Cardiac muscle cell (in vitro differentiated cells and primary cell): ENCODE measurements around the gene TRABD2B. TPM values are rescaled to one million over a fixed set of nuclear protein-coding genes. Genes with fewer than 3 reads are reported as not detected.

Experiments
- DNase-seq, 2 donors: peaks; one replicate each; pipeline versions ENCODE4 v3.0.0 to v3.0.0-alpha.2; 2010 to 2017; ENCODE audit warnings: low read depth in 1 of 2, low spot score in 1 of 2
- H3K27ac ChIP-seq: fragments of 200-600 bp; sonication (generic); 2 replicates; pipeline ENCODE4 v1.5.1; 2016
- H3K27me3 ChIP-seq: fragments of 200-600 bp; sonication (generic); 2 replicates; pipeline ENCODE4 v1.6.0; 2016; ENCODE audit warnings: control low read depth
- H3K36me3 ChIP-seq: fragments of 200-600 bp; sonication (generic); 2 replicates; pipeline ENCODE4 v1.5.1; 2016; ENCODE audit warnings: control low read depth
- H3K4me1 ChIP-seq: fragments of 200-600 bp; sonication (generic); 2 replicates; pipeline ENCODE4 v1.8.1; 2017; ENCODE audit warnings: low read depth, mild to moderate bottlenecking, mixed run types
- H3K4me3 ChIP-seq: fragments of 200-600 bp; sonication (generic); 2 replicates; pipeline ENCODE4 v1.5.1; 2016; ENCODE audit warnings: mild to moderate bottlenecking
- H3K9me3 ChIP-seq: fragments of 200-600 bp; sonication (generic); 2 replicates; pipeline ENCODE4 v1.5.1; 2017; ENCODE audit warnings: low read depth, mild to moderate bottlenecking, control low read depth
- polyA plus RNA-seq: library from polyadenylated mRNA; unstranded; fragments of >200 nt; fragmentation: Nextera tagmentation; extraction: Ambion mirVana; gene quantifications from 2 replicates; pipeline ENCODE4 v1.2.1, GENCODE V29; 2016
- total RNA-seq: library from RNA; depleted of rRNA; stranded (reverse); fragments of >200 nt; gene quantifications from 2 replicates; pipeline ENCODE4 v1.2.3, GENCODE V29; 2016
- TF ChIP-seq, protein P1 (sequence below): IDR thresholded peaks from 2 replicates; pipeline ENCODE4 v1.5.1; 2012; ENCODE audit warnings: low read depth, mild to moderate bottlenecking, low read length

Gene TRABD2B
- total and polyA plus RNA-seq, 2 experiments from 2014 or later: 0.60 to 0.82 TPM

DNA sequence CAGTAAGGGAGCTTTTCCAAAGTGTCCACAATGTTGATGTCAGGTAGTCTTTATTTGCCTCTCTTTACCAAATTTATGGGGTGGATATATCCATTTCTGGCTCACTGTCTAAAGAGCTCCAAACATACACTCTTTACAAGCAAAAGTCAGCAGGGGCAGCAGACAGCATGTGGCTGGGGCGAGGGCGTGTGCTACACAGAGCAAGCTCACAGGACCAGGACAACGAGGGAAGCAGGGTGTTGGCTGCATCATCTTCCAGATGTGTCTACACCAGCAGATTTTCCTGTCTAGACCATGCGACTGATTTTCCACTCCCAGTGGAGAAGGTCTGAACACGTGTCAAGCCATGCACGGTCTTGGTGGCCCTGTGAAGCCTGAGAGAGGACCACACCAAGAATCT lies 123.8 kb downstream of the TRABD2B start:
- no peaks in the 10 kb centered on the region for H3K9me3 ChIP-seq
- H3K27ac ChIP-seq: no peak overlapping the region
- H3K27me3 ChIP-seq: peaks cover 12% of the 10 kb centered on the region
- TF ChIP-seq, protein P1, sequence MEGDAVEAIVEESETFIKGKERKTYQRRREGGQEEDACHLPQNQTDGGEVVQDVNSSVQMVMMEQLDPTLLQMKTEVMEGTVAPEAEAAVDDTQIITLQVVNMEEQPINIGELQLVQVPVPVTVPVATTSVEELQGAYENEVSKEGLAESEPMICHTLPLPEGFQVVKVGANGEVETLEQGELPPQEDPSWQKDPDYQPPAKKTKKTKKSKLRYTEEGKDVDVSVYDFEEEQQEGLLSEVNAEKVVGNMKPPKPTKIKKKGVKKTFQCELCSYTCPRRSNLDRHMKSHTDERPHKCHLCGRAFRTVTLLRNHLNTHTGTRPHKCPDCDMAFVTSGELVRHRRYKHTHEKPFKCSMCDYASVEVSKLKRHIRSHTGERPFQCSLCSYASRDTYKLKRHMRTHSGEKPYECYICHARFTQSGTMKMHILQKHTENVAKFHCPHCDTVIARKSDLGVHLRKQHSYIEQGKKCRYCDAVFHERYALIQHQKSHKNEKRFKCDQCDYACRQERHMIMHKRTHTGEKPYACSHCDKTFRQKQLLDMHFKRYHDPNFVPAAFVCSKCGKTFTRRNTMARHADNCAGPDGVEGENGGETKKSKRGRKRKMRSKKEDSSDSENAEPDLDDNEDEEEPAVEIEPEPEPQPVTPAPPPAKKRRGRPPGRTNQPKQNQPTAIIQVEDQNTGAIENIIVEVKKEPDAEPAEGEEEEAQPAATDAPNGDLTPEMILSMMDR: no peak
- no peak for DNase-seq
- H3K36me3 ChIP-seq: no peaks in the 10 kb centered on the region
- no peak overlapping the region for H3K4me3 ChIP-seq
- H3K4me1 ChIP-seq: peaks cover 35% of the 10 kb centered on the region

DNA sequence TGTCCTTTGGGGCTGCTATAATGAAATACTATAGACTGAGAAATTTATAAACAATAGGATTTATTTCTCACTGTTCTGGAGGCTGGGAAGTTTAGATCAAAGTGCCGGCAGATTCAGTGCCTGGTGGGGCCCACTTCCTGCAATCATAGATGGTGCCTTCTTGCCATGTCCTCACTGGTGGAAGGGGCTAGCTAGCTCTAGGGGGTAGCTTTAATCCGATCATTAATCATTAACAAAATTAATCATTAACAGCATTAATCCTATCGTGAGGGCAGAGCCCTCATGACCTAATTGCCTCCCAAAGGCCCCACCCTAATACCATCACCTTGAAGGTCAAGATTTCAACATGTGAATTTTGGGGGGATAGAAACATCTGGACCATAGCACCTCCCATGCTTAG lies 124.3 kb downstream of the TRABD2B start:
- H3K36me3 ChIP-seq: no peaks in the 10 kb centered on the region
- H3K4me3 ChIP-seq: no peak overlapping the region
- no peak overlapping the region for H3K27ac ChIP-seq
- H3K27me3 ChIP-seq: peaks cover 12% of the 10 kb centered on the region
- H3K9me3 ChIP-seq: no peaks in the 10 kb centered on the region
- TF ChIP-seq, protein P1: no peak
- peaks cover 35% of the 10 kb centered on the region for H3K4me1 ChIP-seq
- DNase-seq: no peak

DNA sequence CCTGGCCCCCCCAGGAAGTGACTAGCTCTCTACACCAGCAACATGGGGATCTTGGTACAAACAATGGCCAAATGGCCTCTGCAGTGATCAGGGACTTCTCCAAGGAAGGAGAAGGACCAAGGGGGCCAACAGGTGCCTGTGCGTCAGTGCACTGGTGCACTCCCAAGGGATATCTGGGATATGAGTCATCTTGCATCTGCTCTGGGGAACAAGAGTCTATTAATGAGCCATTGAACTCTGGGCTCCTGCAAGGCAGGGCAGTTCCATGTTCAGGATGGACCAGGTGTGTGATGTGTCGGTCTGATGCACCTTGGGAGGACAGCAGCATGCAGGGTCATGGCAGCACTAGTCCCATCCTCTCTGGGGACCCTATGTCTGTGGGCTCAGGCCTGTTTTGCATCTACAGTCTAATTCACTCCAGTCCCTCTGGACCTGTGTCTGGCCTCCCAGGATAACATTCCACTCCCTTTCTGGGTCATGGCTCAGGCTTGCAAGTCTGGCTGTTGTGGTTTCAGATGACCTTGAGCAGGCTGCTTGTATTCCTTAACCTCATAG lies 125.3 kb downstream of the TRABD2B start:
- TF ChIP-seq, protein P1: no peak
- peaks cover 16% of the 10 kb centered on the region for H3K27me3 ChIP-seq
- peak; percentile 25 to 70 for DNase-seq
- H3K36me3 ChIP-seq: no peaks in the 10 kb centered on the region
- H3K27ac ChIP-seq: no peak overlapping the region
- H3K4me3 ChIP-seq: no peak overlapping the region
- peaks cover 34% of the 10 kb centered on the region for H3K4me1 ChIP-seq
- H3K9me3 ChIP-seq: no peaks in the 10 kb centered on the region

DNA sequence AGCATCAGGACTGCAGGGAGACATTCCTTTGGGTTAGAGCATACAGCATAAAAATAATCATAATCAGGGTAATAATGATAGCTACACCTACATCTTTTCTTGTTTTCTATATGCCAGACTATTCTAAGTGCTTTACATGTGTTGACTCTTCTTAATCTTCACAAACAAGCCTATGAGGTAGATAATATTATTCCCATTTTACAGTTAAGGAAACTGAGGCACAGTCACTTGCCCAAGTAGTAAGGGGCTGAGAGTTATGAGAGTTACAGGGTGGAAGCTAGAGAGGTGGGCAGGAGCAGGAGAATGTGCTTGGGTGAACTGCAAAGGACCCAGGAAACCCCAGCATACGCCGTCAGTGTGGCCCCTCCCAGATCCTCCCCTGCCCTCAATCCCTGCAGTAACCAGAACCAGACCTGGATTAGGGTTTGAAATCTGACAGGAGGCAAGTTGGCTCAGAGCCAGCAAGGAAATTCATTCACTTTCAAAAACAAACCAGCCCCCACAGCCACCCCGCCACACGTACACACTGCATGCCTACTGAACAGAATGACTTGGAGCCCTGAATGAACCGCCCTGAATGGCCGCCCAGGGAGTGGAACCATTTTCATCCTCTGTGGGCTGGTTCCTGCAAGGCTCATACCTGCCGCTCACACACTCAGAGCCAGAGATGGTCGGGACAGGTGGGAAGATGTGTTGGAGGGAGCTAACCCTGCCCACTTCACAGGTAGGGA lies 126.1 kb downstream of the TRABD2B start:
- no peaks in the 10 kb centered on the region for H3K36me3 ChIP-seq

DNA sequence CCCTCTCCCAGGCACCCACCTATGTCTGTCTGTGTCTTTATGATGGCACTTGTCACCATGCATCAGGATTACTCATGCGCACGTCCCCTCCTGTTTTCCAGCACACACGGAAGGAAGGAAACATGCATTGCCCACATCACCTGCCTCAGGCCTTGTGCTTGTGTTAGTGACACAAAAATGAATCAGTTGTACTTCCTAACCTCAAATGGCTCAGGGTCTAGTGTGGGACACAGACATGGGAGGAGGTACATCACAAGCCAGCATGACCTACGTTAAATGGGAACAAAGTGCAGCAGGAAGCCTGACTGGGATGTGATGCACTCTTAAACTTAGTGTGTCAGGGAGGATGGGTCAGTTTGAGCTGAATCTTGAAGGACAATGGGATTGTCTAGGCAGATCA lies 126.7 kb downstream of the TRABD2B start:
- DNase-seq: no peak
- TF ChIP-seq, protein P1: no peak
- Histone ChIP-seq H3K4me1 (peaks cover 22% of the 10 kb centered on the region), H3K9me3 (no peaks in the 10 kb centered on the region), H3K27ac (no peak overlapping the region), H3K36me3 (no peaks in the 10 kb centered on the region), H3K27me3 (peaks cover 16% of the 10 kb centered on the region), H3K4me3 (no peak overlapping the region)

More for the DNA sequence above, 126.1 kb downstream of the TRABD2B start:
- TF ChIP-seq, protein P1: no peak
- Histone ChIP-seq H3K4me1 (peaks cover 28% of the 10 kb centered on the region), H3K27ac (no peak overlapping the region), H3K4me3 (no peak overlapping the region), H3K27me3 (peaks cover 16% of the 10 kb centered on the region), H3K9me3 (no peaks in the 10 kb centered on the region)
- no peak for DNase-seq
